C1 segment of cervical spinal cord (tissue), 14 donors: Measurements from ENCODE around the gene AKAP13.
"Not testable (repeated sequence)": the region's sequence is repeated elsewhere in the genome, so short reads cannot be mapped to it uniquely, and the experiment has no call there.

ENCODE experiments used
- DNase-seq, 14 donors: peaks; one replicate each; lab custom pipeline; 2025; lab: John Stamatoyannopoulos, UW

The AKAP13 gene

DNA sequence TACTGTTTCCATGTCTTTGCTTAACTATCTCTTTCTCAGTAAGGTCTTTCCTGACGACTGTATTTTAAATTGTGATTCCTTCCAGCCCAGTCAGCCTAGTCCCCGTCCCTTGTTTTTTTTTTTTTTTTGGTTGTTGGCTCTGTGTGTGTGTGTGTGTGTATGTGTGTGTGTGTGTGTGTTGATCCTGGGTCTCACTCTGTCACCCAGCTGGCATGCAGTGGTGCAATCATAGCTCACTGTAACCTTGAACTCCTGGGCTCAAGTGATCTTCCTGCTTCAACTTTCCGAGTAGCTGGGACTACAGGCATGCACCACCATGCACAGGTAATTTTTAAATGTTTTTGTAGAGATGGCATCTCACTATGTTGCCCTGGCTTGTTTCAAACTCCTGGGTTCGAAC lies 31.3 kb upstream of the AKAP13 start:
- not testable (repeated sequence) for DNase-seq

DNA sequence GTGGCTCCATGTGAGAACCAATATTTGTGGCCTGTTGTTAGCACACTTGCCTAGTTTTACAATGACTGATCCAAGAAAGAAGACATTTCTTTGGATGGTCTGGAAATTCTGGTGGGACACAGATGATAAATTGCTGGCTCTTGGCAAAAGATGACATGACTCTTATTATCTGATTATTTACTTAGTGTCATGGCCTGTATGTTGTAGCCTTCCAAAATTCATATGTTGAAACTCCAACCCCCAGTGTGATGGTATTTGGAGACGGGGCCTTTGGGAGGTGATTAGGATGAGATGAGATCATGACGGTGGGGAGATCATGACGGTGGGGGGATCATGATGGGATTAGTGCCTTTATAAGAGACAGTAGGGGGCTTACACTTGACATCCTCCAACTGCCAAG lies 30.0 kb upstream of the AKAP13 start:
- no peak for DNase-seq

DNA sequence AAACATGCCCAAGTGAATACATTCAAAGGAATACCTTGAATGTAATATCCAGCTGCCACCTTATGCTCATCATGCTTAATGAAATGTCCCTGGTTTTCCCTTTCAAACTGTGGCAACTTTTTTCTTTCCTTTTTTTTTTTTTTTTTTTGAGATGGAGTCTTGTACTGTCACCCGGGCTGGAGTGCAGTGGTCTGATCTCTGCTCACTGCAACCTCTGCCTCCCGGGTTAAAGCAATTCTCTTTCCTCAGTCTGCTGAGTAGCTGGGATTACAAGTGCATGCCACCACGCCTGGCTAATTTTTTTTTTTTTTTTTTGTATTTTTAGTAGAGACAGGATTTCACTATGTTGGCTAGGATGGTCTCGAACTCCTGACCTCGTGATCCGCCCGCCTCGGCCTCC lies 28.9 kb upstream of the AKAP13 start:
- not testable (repeated sequence) for DNase-seq

- DNase-seq, result no peak
These were observed 28.4 kb upstream of the AKAP13 start for GRCh38 chr15:85351965-85352364.

- DNase-seq, result no peak
These were observed 26.9 kb upstream of the AKAP13 start for GRCh38 chr15:85353516-85353915.

- DNase-seq, result no peak
These were observed 25.9 kb upstream of the AKAP13 start for GRCh38 chr15:85354461-85354860.

DNA sequence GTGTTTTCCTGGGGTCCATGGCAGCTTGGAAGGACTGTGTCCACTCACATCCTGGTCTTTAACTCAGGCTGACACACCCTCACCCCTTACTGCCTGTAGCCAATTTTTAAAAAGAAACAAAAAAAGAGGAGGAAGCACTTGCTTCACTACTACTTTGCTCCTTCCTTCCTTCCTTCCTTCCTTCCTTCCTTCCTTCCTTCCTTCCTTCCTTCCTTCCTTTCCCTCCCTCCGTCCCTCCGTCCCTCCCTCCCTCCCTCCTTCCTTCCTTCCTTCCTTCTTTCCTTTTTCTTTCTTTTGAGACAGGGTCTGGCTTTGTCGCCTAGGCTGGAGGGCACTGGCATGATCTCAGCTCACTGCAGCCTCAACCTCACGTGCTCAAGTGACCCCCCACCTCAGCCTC lies 25.5 kb upstream of the AKAP13 start:
- no peak for DNase-seq

- DNase-seq, result no peak
These were observed 24.1 kb upstream of the AKAP13 start for GRCh38 chr15:85356276-85356675.

- DNase-seq, result no peak
These were observed 19.1 kb upstream of the AKAP13 start for GRCh38 chr15:85361323-85361722.

DNA sequence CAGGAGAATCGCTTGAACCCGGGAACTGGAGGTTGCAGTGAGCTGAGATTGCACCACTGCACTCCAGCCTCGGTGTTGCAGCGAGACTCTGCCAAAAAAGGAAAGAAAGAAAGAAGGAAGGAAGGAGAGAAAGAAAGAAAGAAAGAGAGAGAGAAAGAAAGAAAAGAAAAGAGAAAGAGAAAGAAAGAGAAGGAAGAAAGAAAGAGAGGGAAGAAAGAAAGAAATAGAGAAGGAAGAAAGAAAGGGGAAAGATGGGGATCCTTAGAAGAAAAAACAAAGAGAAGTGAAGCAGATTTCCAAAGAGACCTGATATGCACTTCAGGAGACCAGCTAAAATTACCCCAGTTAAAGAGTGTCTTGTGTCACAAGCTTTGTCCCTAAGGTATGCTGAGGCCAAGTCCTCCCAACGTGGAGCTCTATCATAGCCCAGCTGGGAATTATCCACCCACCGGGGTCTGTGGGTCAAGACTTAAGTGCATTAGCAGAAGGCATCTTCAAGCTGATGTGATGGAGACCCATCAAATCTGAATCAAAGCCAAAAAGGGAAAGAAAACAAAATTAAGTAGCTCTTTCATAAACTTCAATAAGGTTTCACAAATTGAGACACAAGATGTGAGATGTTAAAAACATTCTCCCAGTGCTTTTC lies 17.8 kb upstream of the AKAP13 start:
- DNase-seq, result no peak

GRCh38 chr15:85365980-85366379 lies 14.4 kb upstream of the AKAP13 start:
- DNase-seq, result no peak

- DNase-seq, result no peak
These were observed 12.7 kb upstream of the AKAP13 start for GRCh38 chr15:85367741-85368140.

DNA sequence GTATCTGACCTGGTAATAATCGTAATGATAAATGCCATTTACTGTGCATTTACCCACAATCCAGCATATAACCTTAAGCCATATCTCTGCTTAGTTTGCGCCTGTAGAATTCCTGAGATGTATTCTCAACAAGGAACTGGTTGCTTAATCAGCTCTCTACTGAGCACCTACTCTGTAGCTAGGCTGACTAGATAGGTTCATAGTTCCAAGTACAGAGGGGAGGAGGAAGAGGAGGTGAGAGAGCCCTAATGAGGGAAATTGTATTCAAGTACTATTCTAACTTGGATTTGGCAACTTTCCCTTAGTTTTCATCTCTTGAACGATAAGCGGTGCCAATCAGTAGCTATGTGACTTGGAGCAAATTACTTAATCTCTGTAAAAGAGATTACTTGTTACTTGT lies 5.6 kb upstream of the AKAP13 start:
- DNase-seq, result no peak

DNA sequence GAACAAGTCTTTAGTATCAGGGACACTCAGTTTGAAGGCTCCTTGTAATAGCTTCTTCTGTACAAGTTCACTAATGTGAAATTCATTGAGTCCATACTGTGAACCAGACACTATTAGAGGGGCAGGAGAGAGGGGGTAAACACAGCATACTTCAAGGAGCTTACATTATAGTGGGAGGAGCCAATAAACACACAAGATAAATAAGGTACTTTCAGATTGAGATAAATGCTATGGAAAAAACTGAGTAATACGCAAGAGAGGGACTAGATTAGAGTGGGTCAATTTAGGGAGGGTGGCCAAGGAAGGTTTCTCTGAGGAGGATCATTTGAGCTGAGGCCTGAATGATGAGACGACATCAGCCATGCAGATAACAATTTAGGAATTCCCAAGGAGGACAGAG lies 3.1 kb upstream of the AKAP13 start:
- DNase-seq, result no peak

GRCh38 chr15:85377986-85378385 lies 2.4 kb upstream of the AKAP13 start:
- no peak for DNase-seq

DNA sequence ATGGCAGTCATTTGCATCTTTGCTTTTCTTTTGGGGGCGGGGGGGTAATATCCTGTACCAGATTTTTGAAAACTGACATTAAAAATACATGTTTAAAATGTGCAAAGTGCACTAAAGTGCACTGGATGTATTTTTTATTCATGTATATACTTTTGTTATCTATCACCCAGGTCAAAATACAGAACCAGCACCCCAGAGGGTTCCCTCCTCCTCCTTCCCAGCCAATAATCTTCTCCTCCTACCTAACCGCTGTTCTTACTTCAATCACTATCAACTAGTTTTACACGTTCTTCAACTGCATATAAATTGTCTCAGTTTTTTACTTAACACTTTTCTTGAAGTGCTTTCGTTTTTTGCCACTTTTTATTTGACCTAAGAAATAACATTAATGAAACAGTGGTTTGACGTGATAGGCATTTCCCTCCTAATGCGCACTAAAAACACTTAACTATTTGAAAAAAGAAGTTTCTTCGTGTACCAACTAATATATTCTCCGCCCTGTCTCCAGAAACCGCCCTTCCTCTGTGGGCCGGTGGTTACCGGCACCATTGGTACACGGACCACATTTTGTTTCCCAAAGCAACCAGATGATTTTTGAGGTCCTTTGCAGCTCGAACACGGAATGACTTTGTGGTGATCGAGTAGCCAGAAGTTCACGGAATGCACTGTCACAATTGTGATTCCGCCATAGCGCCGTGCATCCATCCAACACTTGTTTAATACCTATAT lies 836 bp upstream of the AKAP13 start:
- peak in 2 of 14 donors; percentile 26 to 39 for DNase-seq

- DNase-seq, result peak in 5 of 14 donors; percentile 12 to 59 (median 42)
These were observed 624 bp downstream of the AKAP13 start for GRCh38 chr15:85380812-85381642.

DNA sequence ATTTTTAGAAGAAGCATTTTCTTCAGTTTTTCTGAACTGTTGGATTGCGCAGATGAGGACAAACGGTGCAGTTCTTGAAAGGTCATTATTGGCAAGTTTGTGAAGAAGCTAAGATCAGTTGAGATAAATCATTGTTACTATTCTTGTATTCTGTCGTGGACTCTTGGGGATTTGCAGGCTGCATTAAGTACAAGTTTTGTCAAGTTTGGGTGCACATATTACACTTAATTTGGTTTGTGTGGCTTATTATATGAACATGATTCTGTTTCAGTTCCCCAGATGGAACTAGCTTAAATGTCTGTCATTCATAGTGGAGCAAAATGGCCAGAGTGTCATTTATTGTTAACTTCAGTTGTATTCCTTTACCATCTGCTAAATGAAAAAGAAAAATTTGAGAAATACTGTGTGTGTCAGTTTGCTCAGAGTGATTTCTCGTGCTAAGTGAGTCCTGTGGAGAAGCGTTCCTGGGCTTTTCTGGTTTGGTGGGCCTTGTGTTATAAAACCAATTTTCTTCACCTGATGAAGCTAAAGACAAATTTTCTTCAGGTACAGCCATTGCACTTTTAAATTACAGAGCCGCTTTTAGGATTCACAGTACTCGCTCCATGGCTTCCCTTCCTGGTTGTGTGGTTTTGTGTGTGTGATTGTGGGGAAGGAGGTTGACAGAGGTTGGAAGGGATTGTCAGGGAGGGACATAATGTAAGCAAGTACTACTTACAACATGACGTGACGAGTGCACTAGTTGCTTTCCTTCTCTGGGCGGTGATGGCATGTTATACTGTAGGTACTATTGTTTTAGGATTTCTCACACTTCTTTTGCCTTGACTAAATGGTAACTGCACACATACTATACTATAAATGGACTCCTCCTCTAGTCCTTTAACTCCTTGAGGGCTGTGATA lies 1.7 kb downstream of the AKAP13 start:
- DNase-seq, result no peak

DNA sequence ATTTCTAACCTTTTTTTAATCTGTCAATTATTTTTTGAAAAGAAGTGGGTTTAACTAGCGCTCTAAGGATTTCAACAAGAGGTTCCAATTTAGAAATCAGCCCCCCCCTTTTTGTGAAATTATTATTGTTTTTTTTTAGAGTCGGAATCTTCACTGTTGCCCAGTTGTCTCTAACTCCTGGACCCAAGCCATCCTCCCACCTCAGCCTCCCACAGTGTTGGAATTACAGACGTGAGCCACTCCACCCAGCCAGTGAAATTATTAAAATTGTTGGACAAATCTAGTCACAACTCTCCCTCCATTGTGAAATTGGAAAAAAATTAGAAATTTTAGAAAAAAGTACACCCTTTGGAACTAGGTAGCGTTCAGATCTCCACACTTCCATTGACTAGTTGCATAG lies 2.5 kb downstream of the AKAP13 start:
- DNase-seq, result no peak

DNA sequence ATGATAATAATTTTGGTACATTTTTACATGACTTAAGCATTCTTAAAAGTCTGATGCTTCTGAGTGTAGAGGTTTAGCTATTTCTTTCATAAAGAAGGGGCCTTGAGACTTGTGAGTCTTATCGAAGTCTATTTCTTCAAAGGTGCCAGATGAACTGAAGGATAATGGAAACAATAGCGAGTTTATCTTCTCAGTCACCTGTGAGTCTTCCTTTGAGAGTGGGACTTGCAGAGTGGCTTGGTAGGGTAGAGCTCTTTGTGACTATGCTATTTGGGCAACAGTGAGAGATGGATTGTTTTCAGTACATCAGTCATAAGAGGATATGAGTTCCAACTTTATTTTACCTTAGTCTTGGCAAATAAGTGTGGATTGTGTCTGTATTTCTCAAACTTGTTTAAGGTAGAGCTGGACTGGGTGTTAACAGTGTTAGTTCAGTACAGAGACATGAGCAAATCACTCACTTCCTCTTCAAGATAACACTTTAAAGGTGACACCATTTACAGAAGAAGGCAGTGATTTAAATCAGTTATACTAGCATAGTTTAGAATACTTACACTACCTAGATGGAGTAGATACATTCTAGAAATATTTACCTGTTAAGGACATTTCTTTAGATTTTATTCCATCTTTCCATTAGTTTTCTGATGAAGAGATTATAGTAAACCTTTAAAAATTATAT lies 3.2 kb downstream of the AKAP13 start:
- no peak for DNase-seq

- DNase-seq, result no peak
These were observed 5.9 kb downstream of the AKAP13 start for GRCh38 chr15:85386261-85386660.
